HG03558 (cell line): ENCODE results near the gene TEX2.

ENCODE experiments used
- ATAC-seq: cut with Tn5 transposase; IDR thresholded peaks from one replicate; pipeline ENCODE4 v1.9.1; 2021; ENCODE audit warnings: moderate number of reproducible peaks; ENCODE audit not compliant: unreplicated experiment; ENCODE audit errors: extremely low read depth

The TEX2 gene

GRCh38 chr17:64270885-64271284, 7.8 kb upstream of the TEX2 start:
- no peak for ATAC-seq

GRCh38 chr17:64269687-64270649, 6.9 kb upstream of the TEX2 start:
- ATAC-seq, result no peak

DNA sequence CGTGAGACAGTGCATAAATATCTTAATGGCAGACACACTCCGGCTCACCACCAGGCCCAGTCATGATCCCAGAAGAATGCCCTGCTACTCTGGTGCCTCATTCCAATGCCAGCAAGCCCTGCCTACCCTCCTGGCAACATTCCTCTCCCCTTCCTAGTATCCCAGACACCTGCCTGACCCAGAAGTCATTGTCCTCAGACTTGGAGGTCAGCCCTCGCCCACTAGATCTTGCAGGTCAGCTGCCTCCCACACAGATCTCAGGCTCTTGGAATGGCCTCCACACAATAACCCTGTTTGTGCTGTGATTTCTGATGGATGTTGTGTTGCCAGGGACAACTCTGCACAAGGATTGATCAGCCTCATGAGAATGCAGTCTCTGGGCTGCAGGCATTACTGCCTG, 1.8 kb upstream of the TEX2 start:
- ATAC-seq, result no peak

DNA sequence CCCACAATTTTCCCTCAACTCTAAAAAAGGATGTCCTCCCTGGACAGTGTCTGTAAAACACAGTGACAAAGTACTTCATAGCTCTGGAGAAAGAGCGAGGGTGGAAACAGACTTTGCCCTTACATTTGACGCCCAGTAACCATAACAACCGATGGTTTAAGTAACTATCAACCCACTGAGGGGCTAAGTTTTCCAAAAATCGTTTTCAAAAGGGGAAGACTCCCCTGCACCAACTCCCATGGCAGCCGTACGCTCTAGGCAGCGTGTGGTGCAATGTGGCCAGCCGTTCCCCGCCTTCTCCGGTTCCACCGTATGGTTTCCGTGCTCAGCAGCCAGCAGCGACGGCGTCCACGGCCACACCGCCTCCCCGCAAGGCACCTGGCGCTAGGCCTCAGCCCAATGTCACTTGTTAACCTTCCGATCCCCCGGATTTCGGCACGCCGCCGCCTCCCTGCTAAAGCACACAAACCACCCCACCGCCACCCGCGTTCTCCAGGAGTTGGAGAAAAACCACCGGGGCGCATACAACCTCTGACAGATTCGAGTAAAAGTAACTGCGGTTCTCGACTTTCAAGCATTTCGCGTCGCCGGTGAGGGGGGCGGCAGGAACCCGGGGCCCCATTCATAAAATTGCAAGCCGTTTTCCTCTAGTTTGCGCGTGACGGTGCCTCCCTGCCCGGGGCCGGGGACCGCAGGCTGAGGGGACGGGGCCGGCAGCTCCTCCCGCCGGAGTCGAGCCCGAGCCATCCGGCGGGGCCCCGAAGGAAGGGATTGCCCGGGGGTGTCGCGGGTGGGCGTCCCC, 661 bp downstream of the TEX2 start:
- ATAC-seq, result no peak

DNA sequence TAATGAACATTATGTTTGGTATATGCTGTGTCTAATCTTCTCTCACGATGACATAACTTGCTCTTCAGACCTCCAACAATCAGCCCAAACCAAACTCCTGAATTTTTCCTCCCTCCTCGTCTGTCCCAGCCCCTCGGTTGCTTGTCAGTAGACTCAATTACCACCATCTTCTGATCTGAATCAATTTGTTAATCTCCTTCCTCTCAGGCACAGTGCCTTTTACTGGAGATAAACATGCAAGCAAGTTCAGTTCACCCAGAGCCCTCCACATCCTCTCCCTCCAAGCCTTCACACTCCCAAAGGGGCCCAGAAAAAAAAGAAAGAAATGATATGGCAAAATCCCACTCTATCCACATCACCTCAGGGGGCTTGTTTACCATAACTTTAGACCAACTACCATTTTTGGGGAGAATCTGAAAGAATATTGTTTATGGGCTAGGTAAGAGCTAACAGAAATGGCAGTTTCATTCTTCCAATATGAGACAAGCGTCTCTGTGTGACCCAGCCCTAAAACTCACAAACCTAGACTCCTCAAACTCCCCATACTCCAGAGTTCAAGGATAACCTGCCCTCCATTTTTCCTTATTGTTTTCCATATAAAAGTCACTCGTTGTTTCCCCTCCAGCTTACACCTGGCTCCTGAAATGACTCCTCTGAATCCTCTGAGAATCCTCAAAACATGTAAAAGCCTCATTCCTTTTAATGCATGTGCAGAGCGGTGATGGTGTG, 1.5 kb downstream of the TEX2 start:
- ATAC-seq, result no peak

DNA sequence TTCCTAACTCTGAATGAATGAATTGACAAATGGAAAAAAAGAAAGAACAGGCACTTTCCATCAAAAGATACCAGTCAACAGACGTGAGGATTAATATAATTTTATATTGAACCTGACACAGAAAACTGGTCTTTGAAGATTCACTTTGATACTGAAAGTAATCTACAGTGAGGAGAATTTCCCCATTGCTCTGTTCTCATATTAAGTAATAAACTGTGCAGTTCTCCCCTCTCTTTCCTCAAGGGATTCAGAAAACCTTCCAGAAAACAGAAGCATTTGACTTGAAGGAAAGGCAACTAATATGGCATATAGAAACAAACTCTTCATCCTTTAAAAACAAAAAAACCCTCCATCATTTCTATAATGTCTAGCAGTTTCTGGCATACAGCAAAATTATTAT, 2.2 kb downstream of the TEX2 start:
- ATAC-seq, result no peak

DNA sequence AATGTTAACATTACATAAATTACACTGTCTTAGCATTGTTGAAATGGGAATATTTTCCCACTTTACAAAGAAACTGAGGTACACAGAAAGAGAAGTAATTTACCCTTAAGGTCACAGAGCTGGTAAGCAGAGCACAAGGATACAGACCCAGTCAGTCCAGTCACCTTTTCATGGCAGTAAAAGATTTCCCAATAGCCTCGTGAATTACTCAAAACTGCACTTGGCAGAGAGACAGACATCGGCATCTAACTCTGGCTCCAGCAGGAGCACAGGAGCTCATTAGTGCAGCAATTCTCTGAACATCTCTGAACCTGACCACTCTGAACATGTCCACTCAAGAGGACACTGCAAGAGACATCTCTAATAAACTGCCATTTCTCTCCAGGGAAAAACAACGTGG, 3.1 kb downstream of the TEX2 start:
- no peak for ATAC-seq

DNA sequence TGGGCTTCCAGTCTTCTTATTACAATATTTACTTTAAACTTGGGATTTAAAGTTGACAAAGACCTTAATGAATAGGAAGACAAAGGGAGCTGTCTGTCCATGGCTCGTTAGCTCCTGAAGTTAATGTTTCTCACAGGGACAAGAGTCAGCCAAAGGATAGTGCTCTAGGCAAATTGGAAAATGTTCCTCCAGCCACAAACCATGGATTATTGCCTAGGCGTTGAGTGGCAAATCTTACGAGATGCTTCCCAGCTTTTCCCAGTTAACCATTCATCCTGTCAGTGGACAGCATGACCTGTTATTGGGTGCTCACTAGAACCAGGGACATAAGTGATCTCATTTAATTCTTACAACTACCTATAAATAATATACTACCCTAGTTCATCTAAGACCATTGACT, 3.6 kb downstream of the TEX2 start:
- no peak for ATAC-seq

GRCh38 chr17:64256913-64257807, 5.9 kb downstream of the TEX2 start:
- ATAC-seq, result no peak

- ATAC-seq, result no peak
Measured at GRCh38 chr17:64255764-64256163, 7.3 kb downstream of the TEX2 start.

DNA sequence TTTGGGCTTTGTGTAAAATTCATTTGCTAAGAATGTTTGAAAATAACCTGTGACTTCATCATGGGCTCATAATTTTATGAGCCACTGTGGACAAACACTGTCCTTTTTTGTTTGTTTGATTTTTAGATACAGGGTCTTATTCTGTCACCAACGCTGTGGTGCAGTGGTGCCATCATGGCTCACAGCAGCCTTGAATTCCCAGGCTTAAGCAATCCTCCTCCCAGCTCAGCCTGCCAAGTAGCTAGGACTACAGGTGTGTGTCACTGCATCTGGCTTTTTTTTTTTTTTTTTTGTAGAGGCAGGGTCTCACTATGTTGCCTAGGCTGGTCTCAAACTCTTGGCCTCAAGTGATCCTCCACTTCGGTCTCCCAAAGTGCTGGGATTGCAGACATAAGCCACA, 8.3 kb downstream of the TEX2 start:
- no peak for ATAC-seq

GRCh38 chr17:64253470-64253869, 9.6 kb downstream of the TEX2 start:
- no peak for ATAC-seq

DNA sequence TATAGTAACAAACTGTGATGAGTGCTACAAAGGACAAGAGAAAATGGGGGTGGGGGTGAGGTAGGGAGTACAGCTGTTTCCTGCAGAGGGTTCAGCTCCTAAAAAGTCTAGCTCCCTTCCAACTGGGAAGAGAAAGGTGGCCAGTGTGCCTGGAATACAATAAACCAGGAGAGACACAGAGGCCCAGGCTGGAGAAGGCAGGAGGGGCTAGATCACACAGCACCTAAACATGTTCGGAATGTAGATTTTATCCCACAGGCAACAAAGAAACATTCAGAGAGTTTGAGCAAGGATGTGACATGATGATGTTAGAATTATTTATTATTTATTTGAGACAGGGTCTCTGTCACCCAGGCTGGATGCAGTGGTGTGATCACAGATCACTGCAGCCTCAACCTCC, 10.2 kb downstream of the TEX2 start:
- no peak for ATAC-seq

GRCh38 chr17:64250233-64250835, 12.7 kb downstream of the TEX2 start:
- no peak for ATAC-seq

DNA sequence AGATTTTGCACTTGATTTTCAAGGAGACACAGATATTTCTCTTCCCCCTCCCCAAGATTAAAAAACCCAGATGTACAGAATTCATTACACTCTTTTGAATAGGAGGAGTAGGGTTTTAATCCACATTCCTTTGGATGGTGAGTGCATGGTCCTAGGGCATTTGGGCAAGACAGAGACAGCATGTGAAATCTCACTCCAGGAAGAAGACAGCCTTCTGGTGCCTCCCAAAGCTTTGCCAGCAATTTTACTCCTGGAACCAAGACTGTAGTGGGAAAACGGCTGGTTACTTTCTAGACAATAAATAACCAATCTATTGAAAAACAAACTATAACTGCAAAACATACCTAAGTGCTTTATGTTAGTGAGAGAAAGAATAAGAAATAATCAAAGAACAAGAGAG, 15.2 kb downstream of the TEX2 start:
- ATAC-seq, result no peak

DNA sequence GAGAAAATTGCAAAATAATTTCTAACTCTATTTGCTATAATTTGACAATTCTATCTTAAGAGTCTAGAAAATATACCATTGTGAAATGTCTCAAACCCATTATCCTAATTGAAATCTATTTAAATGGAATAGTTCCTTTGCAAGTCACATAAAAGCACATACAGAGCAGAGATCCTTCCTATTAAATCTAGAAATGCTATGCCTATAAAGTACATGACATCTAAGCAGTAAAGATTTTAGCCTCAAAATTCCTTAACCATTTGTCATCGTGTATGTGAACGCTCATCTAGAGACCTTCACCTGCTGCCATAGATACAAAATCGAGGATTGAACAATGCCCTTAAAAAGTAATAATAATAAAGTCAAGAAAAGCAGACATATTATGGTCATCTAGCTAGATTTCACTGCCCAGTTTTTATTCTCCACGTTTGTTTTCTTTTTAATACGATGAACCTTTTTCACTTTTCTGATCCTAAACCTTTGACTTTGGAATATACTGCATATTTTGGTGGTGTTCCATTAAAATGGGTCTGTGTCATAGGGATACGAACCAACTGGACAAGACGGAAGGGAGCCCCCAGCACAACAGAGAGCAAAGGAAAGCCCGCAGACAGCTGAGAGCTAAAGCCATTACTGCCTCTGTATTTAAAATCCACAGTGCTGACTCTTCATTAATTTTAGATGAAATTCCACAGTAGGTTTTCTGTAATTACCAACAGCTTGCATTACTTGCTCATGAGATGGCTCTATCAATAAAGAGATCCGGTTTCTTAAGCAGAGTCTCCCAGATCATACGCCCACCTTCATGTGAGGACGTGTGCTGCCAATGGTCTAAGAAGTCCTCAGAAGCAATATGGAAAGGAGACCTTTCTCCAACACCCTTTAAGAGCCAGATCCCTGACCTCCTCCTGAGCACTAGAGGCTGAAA, 17.6 kb downstream of the TEX2 start:
- no peak for ATAC-seq

- ATAC-seq, result no peak
Measured at GRCh38 chr17:64244165-64244564, 18.9 kb downstream of the TEX2 start.

DNA sequence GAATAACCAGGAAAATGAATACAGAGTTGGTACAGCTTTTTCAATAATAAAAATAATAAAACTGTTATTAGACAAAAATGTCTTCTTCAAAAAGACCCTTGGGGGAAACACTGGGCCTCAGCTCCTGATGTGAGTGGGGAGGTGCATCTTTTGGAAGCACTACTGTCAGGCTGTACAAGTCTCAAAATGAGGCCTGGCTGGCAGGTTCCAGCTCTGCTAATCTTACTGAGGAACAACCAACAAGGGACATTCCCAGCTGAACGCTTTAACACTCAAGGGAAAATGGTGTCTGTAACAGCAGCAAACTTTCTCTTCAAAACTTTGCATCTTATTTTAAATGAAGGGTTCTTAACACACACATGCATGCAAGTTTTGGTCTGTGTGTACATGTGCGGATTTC, 19.7 kb downstream of the TEX2 start:
- ATAC-seq, result no peak
